ENCODE data around the gene LHFPL3.

Gene LHFPL3

DNA sequence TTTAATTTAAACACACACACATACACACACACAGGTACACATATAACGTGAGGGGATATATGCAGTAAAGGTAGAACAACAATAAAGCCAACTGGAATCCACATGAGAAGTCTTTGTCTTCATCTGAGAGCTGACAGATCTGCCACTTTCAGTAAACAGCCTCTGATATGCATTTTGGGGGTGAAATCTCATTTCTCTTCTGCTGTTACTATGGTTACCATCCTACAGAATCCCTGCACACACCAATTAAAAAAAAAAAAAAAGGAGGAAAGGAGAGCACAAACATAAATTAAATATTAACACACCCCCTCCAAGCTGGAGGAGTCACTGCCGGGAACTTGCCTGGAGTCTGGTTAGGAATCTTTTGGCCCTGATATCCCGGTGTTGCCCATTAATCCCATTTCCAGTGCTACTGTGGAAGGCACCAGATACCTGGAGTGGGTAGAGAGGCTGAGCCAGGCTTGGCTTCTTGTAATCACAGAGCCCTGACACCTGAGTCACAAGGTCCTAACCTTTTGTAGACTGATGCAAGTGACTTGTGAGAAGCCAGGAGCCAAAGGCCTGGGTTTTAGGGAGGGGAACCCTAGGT lies 169.1 kb downstream of the LHFPL3 start:
- no peak overlapping the region for H3K4ac ChIP-seq (ENCODE audit: low read depth in 1 of 2, low read length in 2 of 2)
- no peak overlapping the region for H4K8ac ChIP-seq (ENCODE audit: low read length)
- H3K4me1 ChIP-seq (ENCODE audit: control insufficient read depth, insufficient read depth, low read depth, low read length), result no peaks in the 10 kb centered on the region
- H3K4me2 ChIP-seq (ENCODE audit: low read length, poor library complexity, severe bottlenecking), result no peak overlapping the region
- H2BK12ac ChIP-seq (ENCODE audit: low read length in 2 of 2), result no peak overlapping the region
- no peak overlapping the region for H3K4me3 ChIP-seq (ENCODE audit: insufficient read depth in 1 of 2, low read depth in 1 of 2, low read length in 2 of 2)
- H2AK5ac ChIP-seq (ENCODE audit: low read length, severe bottlenecking), result no peak overlapping the region
- H3K27ac ChIP-seq (ENCODE audit: low read length, poor library complexity, severe bottlenecking), result no peak overlapping the region
- 74% methylated on average over 2 of the region's 3 CpGs for WGBS
- no peak overlapping the region for H2BK5ac ChIP-seq (ENCODE audit: low read depth, low read length, poor library complexity, severe bottlenecking)
- no peak for DNase-seq
- no peaks in the 10 kb centered on the region for H3K36me3 ChIP-seq (ENCODE audit: control insufficient read depth in 1 of 2, insufficient read depth in 2 of 2, low read depth in 1 of 2, low read length in 2 of 2)
- H2AFZ ChIP-seq (ENCODE audit: low read depth, low read length), result no peak overlapping the region
- H2BK120ac ChIP-seq (ENCODE audit: low read depth, low read length), result no peak overlapping the region
- H3K18ac ChIP-seq (ENCODE audit: low read depth in 1 of 2, low read length in 2 of 2), result no peak overlapping the region
- no peak overlapping the region for H3K23ac ChIP-seq (ENCODE audit: low read length in 2 of 2)
- no peaks in the 10 kb centered on the region for H3K79me1 ChIP-seq (replicated peaks; ENCODE audit: low read length, poor library complexity, severe bottlenecking)
- no peak overlapping the region for H2BK15ac ChIP-seq (ENCODE audit: low read depth, poor library complexity, severe bottlenecking)
- H3K9ac ChIP-seq (ENCODE audit: low read length), result no peak overlapping the region
- H3K27me3 ChIP-seq (ENCODE audit: control insufficient read depth in 1 of 2, insufficient read depth in 1 of 2, low read length in 2 of 2), result no peaks in the 10 kb centered on the region
- no peak overlapping the region for H3K14ac ChIP-seq (ENCODE audit: low read length in 2 of 2)
- no peaks in the 10 kb centered on the region for H3K9me3 ChIP-seq (ENCODE audit: control insufficient read depth, low read length)
- H4K91ac ChIP-seq (ENCODE audit: low read length), result no peak overlapping the region

DNA sequence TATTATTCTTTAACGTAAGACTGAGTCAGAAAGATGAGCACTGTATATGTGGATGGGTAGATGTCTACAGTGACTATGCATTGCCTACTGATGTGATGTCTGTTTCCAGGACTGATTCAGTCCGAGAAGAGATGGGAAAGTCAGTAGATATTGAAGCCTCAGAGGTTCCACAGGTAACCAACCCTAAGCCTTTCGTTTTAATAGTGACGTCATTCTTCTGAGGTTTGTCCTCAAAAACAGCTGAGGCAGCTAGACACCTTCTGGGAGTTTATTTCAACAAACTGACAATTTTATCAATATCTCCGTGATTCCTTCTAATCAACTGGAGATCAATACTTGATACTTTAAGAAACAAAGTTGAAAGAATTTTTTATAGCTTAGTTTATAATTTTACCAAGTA lies 171.6 kb downstream of the LHFPL3 start:
- H2AFZ ChIP-seq (ENCODE audit: low read depth, low read length), result no peak overlapping the region
- H3K4me3 ChIP-seq (ENCODE audit: insufficient read depth in 1 of 2, low read depth in 1 of 2, low read length in 2 of 2), result no peak overlapping the region
- H3K27ac ChIP-seq (ENCODE audit: low read length, poor library complexity, severe bottlenecking), result no peak overlapping the region
- H3K18ac ChIP-seq (ENCODE audit: low read depth in 1 of 2, low read length in 2 of 2), result no peak overlapping the region
- no peaks in the 10 kb centered on the region for H3K9me3 ChIP-seq (ENCODE audit: control insufficient read depth, low read length)
- H4K8ac ChIP-seq (ENCODE audit: low read length), result no peak overlapping the region
- no peak overlapping the region for H3K23ac ChIP-seq (ENCODE audit: low read length in 2 of 2)
- no peak overlapping the region for H3K14ac ChIP-seq (ENCODE audit: low read length in 2 of 2)
- H3K79me1 ChIP-seq (replicated peaks; ENCODE audit: low read length, poor library complexity, severe bottlenecking), result no peaks in the 10 kb centered on the region
- no peaks in the 10 kb centered on the region for H3K36me3 ChIP-seq (ENCODE audit: control insufficient read depth in 1 of 2, insufficient read depth in 2 of 2, low read depth in 1 of 2, low read length in 2 of 2)
- no peak overlapping the region for H2BK120ac ChIP-seq (ENCODE audit: low read depth, low read length)
- H3K27me3 ChIP-seq (ENCODE audit: control insufficient read depth in 1 of 2, insufficient read depth in 1 of 2, low read length in 2 of 2), result no peaks in the 10 kb centered on the region
- no peak overlapping the region for H2BK15ac ChIP-seq (ENCODE audit: low read depth, poor library complexity, severe bottlenecking)
- H4K91ac ChIP-seq (ENCODE audit: low read length), result no peak overlapping the region
- no peak for DNase-seq
- no peak overlapping the region for H3K4me2 ChIP-seq (ENCODE audit: low read length, poor library complexity, severe bottlenecking)
- H3K9ac ChIP-seq (ENCODE audit: low read length), result no peak overlapping the region
- H2AK5ac ChIP-seq (ENCODE audit: low read length, severe bottlenecking), result no peak overlapping the region
- WGBS, result 58% methylated on average over 4 of the region's 5 CpGs
- H3K4ac ChIP-seq (ENCODE audit: low read depth in 1 of 2, low read length in 2 of 2), result no peak overlapping the region
- no peaks in the 10 kb centered on the region for H3K4me1 ChIP-seq (ENCODE audit: control insufficient read depth, insufficient read depth, low read depth, low read length)
- H2BK12ac ChIP-seq (ENCODE audit: low read length in 2 of 2), result no peak overlapping the region
- no peak overlapping the region for H2BK5ac ChIP-seq (ENCODE audit: low read depth, low read length, poor library complexity, severe bottlenecking)

DNA sequence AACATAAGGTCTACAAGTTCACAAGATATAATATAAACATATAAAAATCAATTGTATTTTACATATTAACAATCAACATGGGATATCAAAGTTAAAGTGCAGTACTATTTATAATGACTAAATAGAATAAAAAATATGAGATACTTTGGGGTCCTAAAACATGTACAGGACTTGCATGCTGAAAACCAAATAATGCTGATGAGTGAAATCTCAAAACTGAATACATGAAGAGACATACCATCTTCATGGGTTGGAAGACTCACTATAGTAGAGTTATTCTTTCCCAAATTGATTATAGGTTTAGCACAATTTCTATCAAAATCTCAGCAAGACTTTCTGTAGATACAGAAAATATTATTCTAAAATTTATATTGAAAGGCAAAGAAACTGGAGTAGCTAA lies 181.5 kb downstream of the LHFPL3 start:
- Histone ChIP-seq H3K9me3 (ENCODE audit: control insufficient read depth, low read length) (peaks cover 5% of the 10 kb centered on the region), H3K4me1 (ENCODE audit: control insufficient read depth, insufficient read depth, low read depth, low read length) (no peaks in the 10 kb centered on the region), H3K36me3 (ENCODE audit: control insufficient read depth in 1 of 2, insufficient read depth in 2 of 2, low read depth in 1 of 2, low read length in 2 of 2) (no peaks in the 10 kb centered on the region), H2AFZ (ENCODE audit: low read depth, low read length) (no peak overlapping the region), H2BK12ac (ENCODE audit: low read length in 2 of 2) (no peak overlapping the region), H3K9ac (ENCODE audit: low read length) (no peak overlapping the region), H3K18ac (ENCODE audit: low read depth in 1 of 2, low read length in 2 of 2) (no peak overlapping the region), H2AK5ac (ENCODE audit: low read length, severe bottlenecking) (no peak overlapping the region), H2BK15ac (ENCODE audit: low read depth, poor library complexity, severe bottlenecking) (no peak overlapping the region), H3K14ac (ENCODE audit: low read length in 2 of 2) (no peak overlapping the region), H3K23ac (ENCODE audit: low read length in 2 of 2) (no peak overlapping the region), H4K8ac (ENCODE audit: low read length) (no peak overlapping the region), H2BK120ac (ENCODE audit: low read depth, low read length) (no peak overlapping the region), H3K4me3 (ENCODE audit: insufficient read depth in 1 of 2, low read depth in 1 of 2, low read length in 2 of 2) (no peak overlapping the region), H3K79me1 (replicated peaks; ENCODE audit: low read length, poor library complexity, severe bottlenecking) (no peaks in the 10 kb centered on the region), H3K27ac (ENCODE audit: low read length, poor library complexity, severe bottlenecking) (no peak overlapping the region), H3K4me2 (ENCODE audit: low read length, poor library complexity, severe bottlenecking) (no peak overlapping the region), H2BK5ac (ENCODE audit: low read depth, low read length, poor library complexity, severe bottlenecking) (no peak overlapping the region), H4K91ac (ENCODE audit: low read length) (no peak overlapping the region), H3K27me3 (ENCODE audit: control insufficient read depth in 1 of 2, insufficient read depth in 1 of 2, low read length in 2 of 2) (no peaks in the 10 kb centered on the region), H3K4ac (ENCODE audit: low read depth in 1 of 2, low read length in 2 of 2) (no peak overlapping the region)
- DNase-seq, result no peak

- Histone ChIP-seq H4K91ac (ENCODE audit: low read length) (no peak overlapping the region), H3K79me1 (replicated peaks; ENCODE audit: low read length, poor library complexity, severe bottlenecking) (no peaks in the 10 kb centered on the region), H3K27ac (ENCODE audit: low read length, poor library complexity, severe bottlenecking) (no peak overlapping the region), H2BK120ac (ENCODE audit: low read depth, low read length) (no peak overlapping the region), H2AFZ (ENCODE audit: low read depth, low read length) (no peak overlapping the region), H3K4ac (ENCODE audit: low read depth in 1 of 2, low read length in 2 of 2) (no peak overlapping the region), H2BK15ac (ENCODE audit: low read depth, poor library complexity, severe bottlenecking) (no peak overlapping the region), H3K4me3 (ENCODE audit: insufficient read depth in 1 of 2, low read depth in 1 of 2, low read length in 2 of 2) (no peak overlapping the region), H4K8ac (ENCODE audit: low read length) (no peak overlapping the region), H2AK5ac (ENCODE audit: low read length, severe bottlenecking) (no peak overlapping the region), H3K23ac (ENCODE audit: low read length in 2 of 2) (no peak overlapping the region), H3K18ac (ENCODE audit: low read depth in 1 of 2, low read length in 2 of 2) (no peak overlapping the region), H3K9ac (ENCODE audit: low read length) (no peak overlapping the region), H3K9me3 (ENCODE audit: control insufficient read depth, low read length) (peaks cover 3% of the 10 kb centered on the region), H3K14ac (ENCODE audit: low read length in 2 of 2) (no peak overlapping the region), H3K27me3 (ENCODE audit: control insufficient read depth in 1 of 2, insufficient read depth in 1 of 2, low read length in 2 of 2) (no peaks in the 10 kb centered on the region), H2BK12ac (ENCODE audit: low read length in 2 of 2) (no peak overlapping the region), H3K36me3 (ENCODE audit: control insufficient read depth in 1 of 2, insufficient read depth in 2 of 2, low read depth in 1 of 2, low read length in 2 of 2) (no peaks in the 10 kb centered on the region), H3K4me1 (ENCODE audit: control insufficient read depth, insufficient read depth, low read depth, low read length) (no peaks in the 10 kb centered on the region), H2BK5ac (ENCODE audit: low read depth, low read length, poor library complexity, severe bottlenecking) (no peak overlapping the region), H3K4me2 (ENCODE audit: low read length, poor library complexity, severe bottlenecking) (no peak overlapping the region)
- DNase-seq, result no peak
- WGBS, result 93% methylated on average over 3 of the region's 3 CpGs
These were observed 196.4 kb downstream of the LHFPL3 start for GRCh38 chr7:104524853-104525252.
